DMS153 (cell line): Measurements from ENCODE around the gene DUSP22.
"Not testable (repeated sequence)": the region's sequence is repeated elsewhere in the genome, so short reads cannot be mapped to it uniquely, and the experiment has no call there.

Source experiments
- DNase-seq: peaks from one replicate; lab custom pipeline; 2025; lab: John Stamatoyannopoulos, UW

Gene DUSP22

GRCh38 chr6:279341-280029, 12.8 kb upstream of the DUSP22 start:
- DNase-seq: no peak

- DNase-seq: no peak
Measured at GRCh38 chr6:280775-281468, 11.4 kb upstream of the DUSP22 start.

DNA sequence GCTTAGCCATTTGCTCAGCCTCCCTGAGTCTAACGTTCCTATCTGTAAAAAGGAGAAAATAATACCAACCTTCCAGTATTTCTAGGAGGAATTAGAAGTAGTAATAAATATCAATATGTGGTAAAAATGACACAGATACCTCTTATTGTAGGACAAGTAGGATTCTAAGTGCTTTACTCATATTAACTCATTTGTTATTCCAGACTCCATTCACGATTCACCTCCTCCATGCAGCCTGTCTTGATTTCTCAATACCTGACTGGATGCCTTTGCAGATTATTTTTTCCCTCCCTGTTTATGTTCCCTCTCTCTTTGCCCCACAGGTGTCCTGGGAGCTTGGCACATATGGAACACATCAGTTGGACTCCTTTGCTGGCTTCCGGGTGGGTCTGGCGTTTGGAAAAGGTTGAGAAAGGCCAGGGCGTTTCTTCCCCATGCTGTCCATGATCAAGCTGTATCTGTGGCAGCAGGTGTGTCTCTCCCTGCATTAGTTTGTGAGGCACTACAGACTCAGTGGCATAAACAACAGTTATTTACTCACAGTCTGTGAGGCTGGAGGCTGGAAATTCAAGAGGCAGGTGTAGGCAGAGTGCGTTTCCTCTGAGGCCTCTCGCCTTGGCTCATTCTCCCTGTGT, 10.7 kb upstream of the DUSP22 start:
- DNase-seq: no peak

DNA sequence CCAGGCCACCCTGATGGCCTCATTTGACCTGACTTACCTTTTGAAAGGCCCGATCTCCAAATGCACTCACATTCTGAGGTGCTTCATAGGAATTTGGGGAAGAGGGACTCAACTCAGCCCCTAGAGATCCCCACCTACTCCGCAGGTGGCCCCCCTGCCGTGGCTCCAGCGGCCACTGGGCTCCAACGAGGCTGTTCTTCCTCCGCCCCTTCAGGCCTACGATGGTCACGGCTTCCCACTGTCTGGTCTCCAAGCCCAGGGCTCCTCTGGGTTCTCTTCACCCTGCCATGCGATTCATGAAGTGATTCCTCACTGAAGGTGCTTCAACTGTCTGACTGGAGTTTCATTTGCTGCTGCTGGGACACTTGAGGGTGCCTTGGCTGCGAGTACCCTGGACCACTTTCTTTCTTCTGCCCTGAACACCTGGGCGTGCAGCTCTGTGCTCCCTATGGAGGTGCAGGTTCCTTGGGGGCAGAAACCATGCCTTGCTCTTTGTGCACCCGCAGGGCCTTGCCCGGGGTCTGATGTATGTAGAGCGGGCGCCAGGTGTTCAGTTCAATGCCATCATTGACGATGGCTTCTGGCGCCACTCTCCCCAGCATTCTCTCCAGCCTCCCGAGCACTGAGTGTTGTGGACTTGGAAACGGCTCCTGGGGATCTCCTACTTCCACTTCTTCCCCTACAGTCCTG, 10.0 kb upstream of the DUSP22 start:
- no peak for DNase-seq

- no peak for DNase-seq
Measured at GRCh38 chr6:282867-283416, 9.3 kb upstream of the DUSP22 start.

DNA sequence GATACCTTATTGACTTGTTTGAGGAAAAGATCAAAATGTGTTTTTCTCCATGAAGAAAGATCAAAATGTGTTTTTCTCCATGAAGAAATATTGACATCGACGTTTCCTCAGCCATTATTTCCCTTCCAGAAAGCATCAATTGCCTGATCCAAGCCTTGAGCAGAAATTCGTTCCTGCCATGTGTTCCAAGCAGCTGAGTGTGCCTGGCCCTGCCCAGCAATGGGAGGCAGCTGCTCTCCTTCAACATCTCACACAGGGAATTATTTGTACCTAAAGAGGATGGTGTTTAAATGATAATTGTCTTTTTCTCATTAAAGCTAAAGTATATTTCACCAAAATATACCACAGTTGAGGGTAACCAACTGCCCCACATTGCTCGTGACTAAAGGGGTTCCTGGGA, 7.8 kb upstream of the DUSP22 start:
- DNase-seq: no peak

DNA sequence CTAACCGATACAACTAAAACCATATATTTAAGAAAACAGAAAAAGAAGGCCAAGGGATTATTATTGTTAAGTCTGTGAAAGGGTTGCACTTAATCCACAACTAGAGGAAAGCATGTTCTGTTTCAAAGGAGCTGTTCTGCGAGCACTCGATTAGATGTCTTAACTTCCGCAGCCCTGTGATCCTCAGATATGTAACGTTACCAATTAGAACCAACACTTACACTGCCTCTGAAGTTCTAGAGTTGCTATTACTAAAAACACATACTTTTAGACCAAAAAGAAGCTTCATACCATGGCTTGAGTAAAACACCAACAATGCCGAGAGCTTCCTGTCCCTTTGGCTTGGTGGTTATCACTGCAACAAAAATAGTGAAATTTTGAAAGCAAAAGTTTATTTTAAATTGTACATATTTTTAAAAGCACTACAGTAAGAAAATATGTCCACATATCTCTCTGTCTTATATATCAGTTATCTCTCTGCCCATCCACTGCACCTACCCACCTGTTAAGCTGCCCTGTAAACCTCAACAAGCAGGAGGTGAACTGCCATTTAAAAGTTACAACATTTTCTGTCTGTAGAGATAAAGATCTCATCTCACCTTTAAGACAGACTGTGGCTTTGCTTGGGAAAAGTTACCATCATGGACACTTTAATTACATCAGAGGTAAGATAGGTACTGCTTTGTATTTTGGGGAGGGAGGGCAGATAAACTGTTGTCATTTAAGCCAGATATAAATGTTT, 7.1 kb upstream of the DUSP22 start:
- DNase-seq: no peak

DNA sequence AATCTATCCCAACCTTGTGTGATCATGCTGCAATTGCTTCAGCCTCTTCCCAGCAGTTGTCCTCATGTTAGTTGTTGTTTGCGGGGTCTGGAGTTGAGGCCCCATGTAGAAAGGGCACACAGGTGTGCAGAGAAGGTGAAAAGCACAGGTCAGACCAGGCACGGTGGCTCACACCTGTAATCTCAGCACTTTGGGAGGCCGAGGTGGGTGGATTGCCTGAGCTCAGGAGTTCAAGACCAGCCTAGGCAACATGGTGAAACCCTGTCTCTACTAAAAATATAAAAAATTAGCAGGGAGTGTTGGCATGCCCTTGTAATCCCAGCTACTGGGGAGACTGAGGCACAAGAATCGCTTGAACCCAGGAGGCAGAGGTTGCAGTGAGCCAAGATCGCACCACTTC, 6.4 kb upstream of the DUSP22 start:
- not testable (repeated sequence) for DNase-seq

- DNase-seq: no peak
Measured at GRCh38 chr6:286681-287488, 5.4 kb upstream of the DUSP22 start.

DNA sequence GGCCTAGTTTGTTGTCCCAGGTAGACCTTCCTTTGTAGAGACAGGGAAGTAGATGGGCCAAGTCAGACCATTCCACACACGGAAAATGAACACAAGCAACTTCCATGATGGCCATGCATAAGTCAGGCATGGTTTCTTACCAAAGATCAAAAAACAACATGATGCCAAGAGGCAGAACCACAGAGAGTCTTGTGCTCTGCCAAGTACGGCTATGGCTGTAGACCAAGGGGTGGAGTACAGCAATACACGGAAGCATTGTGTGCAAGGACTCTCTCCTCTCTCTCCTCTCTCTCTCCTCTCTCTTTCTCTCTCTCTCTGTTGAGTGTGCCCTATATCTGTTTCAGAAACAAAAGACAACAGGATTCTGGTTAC, 4.8 kb upstream of the DUSP22 start:
- no peak for DNase-seq

DNA sequence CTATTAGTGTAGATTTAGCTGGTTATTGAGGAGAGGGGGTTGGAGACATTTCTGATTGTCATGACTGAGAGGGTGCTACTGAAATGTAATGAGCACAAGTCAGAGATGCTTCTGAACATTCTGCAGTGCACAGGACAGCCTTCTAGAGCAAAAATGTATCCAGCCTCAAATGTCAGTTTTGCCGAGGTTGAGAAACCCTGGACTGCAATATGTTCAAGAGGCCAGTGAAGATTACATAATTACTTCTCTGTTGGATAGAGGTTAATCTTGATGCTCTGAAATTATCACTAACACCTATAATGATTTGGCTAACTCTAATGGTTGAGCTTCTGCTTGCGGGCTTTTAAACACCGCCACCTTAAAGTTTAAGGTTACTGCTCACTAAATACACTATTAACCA, 3.4 kb upstream of the DUSP22 start:
- DNase-seq: no peak

- no peak for DNase-seq
Measured at GRCh38 chr6:290111-290922, 2.0 kb upstream of the DUSP22 start.

DNA sequence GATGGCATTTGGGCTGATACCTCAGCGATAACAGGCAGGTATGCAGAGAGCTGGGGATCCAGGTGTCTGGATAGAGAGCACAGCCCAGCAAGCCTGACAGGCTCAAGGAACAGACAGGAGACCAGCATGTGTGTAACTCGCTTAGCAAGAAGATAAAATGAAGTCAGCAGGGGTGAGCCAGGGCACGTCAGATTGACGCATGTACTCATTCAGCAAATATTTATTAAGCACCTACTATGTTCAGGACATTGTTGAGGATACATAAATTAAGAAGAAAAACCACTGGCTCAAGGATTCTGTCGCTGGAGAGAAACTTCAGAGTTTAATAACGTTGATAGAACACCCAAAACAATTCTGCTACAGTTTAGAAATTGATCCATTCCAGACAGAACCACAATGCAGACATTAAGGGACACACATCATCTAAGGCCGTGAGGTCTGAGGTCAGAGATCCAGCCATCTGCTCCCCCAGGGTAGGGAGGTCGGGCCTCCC, 1.0 kb upstream of the DUSP22 start:
- no peak for DNase-seq

DNA sequence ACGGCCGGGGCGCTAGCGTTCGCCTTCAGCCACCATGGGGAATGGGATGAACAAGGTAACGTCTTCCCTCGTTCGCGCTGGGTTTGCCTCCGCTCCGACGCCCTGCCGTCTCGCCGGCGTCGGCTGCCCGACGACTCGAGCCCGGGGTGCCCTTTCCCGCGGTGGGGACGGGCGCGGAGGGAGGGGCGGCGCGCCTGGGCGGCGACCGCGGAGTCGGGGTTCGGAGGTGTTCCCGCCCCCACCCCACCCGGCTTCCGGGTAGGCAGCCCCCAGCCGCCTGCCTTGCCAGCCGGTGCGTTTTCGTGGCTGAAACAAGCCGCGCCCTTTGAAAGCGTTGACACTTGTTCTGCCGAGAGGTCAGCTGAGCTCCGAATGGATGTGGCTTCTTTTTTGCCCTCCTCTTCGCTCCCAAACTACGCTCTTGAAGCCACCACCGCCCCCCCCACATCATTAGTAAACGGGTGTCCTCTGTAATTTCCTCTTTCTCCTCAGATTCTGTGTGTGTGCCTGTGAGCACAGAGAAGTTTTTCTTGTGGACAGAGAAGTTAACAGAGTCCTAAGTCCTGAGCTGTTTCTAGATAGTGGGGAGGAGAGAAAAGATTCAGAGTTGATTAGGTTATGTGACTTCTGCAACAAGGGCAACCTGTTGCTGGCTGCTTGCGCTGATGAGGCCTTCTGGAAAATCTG, 362 bp downstream of the DUSP22 start:
- DNase-seq: no peak

- no peak for DNase-seq
Measured at GRCh38 chr6:293193-294174, 1.2 kb downstream of the DUSP22 start.

DNA sequence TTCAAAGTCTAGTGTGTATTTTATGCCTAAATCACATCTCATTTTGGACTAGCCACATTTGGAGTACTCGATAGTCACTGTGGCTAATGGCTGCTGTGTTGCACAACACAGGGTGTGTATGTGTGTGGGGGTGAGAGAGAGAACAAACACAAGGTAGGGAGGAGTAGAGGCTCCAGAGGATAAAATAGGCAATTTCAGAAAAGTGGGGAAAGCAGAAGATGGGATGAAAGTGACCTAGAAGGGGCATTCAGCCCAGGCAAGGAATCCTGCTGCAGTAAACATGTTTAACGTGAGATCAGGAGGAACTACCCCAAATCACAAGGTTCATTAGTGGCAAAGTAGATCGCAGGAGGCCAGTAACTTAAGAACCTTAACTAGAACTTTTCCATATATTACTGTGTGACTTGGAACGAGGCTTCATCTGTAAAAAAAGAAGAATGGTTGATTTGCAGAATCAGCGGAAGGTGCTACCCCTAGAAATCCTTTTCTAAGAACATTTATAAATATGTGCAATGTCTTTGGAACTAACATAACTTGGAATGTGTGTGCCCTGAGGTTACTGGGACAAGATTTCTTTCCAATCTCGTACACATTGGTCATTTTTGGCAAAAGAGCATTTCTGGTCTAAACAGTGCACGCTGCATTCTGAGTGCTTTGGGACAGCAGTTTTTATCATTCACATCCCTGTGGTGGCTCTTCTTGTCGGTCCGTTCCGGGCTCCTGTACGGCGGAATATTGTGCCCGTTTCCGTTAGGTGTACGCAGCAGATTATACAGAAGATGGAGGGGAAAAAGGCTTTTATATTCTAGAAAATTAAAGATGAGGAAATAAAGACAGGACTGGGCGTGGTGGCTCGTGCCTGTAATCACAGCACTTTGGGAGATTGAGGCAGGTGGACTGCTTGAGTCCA, 2.6 kb downstream of the DUSP22 start:
- no peak for DNase-seq
